SJCRH30 (cell line): ENCODE measurements around the gene ZACN. TPM values are rescaled to one million over a fixed set of nuclear protein-coding genes. Genes with fewer than 3 reads are reported as not detected.

Source experiments
- DNase-seq, 2 experiments: peaks; one replicate each; pipeline ENCODE4 v3.0.0-alpha.2; 2015 to 2020
- H3K27ac ChIP-seq: fragments of 250-450 bp; sonication (Bioruptor Pico); 2 replicates; pipeline ENCODE4 v1.5.1; 2020; ENCODE audit warnings: mild to moderate bottlenecking, moderate library complexity
- H3K27me3 ChIP-seq: fragments of 250-450 bp; sonication (Bioruptor Pico); 2 replicates; pipeline ENCODE4 v1.5.1; 2020; ENCODE audit warnings: mild to moderate bottlenecking, moderate library complexity
- H3K36me3 ChIP-seq: fragments of 250-450 bp; sonication (Bioruptor Pico); 2 replicates; pipeline ENCODE4 v1.5.1; 2020; ENCODE audit warnings: mild to moderate bottlenecking, moderate library complexity
- H3K4me1 ChIP-seq: fragments of 250-450 bp; sonication (Bioruptor Pico); 2 replicates; pipeline ENCODE4 v1.5.1; 2020; ENCODE audit warnings: mild to moderate bottlenecking, moderate library complexity
- H3K4me3 ChIP-seq: fragments of 250-450 bp; sonication (Bioruptor Pico); 2 replicates; pipeline ENCODE4 v1.5.1; 2020; ENCODE audit warnings: mild to moderate bottlenecking, moderate library complexity
- H3K9me3 ChIP-seq: fragments of 250-450 bp; sonication (Bioruptor Pico); replicated peaks from 2 replicates; pipeline ENCODE4 v1.5.1; 2020; ENCODE audit warnings: mild to moderate bottlenecking, moderate library complexity
- total RNA-seq: library from RNA; depleted of rRNA; stranded (reverse); fragments of >200 nt; shearing (Covaris generic); gene quantifications from 2 replicates; pipeline ENCODE4 v1.2.3, GENCODE V29; 2014

ZACN gene
- total RNA-seq, 1 experiment from 2014 or later, result 0.14 TPM

DNA sequence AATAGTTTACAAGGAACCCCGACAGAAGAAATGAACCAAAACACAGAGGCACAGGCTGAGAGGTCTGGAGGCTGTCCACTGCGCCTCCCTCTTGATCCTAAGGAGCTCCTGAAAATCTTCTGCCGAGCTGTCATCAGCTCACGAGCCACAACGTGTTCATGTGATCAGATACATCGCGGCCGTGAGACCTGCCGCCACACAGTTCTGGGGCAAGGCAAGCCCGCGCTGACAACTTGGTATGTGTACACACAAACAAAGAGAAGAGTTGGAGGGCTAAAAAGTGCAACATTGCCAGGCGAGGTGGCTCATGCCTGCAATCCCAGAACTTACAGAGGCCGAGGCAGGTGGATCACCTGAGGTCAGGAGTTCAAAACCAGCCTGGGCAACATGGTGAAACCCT, 17.0 kb downstream of the ZACN start:
- H3K36me3 ChIP-seq, result peaks cover 62% of the 10 kb centered on the region
- no peak for DNase-seq
- no peaks in the 10 kb centered on the region for H3K4me1 ChIP-seq
- H3K27me3 ChIP-seq, result no peaks in the 10 kb centered on the region
- no peaks in the 10 kb centered on the region for H3K9me3 ChIP-seq
- no peak overlapping the region for H3K4me3 ChIP-seq
- no peak overlapping the region for H3K27ac ChIP-seq

DNA sequence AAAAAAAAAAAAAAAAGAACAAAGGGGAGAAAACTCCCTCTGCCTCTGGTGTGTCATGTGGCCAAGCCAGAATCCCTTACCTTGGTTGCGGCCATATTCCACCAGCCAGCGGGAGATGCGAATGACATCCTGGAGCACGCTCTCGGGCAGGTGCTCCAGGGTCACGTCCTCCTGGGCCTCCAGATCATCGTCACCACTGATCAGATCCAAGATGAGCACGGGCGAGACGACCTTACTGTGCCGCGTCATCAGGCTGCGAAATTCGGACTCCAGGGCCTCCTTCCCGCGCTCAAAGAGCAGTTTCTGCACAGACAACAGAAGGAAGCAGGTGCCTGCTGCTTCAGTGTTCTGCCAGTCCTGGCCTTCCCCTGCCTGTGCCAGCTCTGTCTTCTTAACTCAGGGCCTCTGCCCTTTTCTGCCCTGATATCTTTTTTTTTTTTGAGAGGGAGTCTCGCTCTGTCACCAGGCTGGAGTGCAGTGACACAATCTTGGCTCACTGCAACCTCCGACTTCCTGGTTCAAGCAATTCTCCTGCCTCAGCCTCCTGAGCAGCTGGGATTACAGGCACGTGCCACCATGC, 18.8 kb downstream of the ZACN start:
- Histone ChIP-seq H3K9me3 (no peaks in the 10 kb centered on the region), H3K36me3 (peaks cover 61% of the 10 kb centered on the region), H3K4me1 (no peaks in the 10 kb centered on the region; the same call in 1 of the 2 replicates), H3K27me3 (no peaks in the 10 kb centered on the region), H3K4me3 (no peak overlapping the region), H3K27ac (no peak overlapping the region)
- no peak for DNase-seq

DNA sequence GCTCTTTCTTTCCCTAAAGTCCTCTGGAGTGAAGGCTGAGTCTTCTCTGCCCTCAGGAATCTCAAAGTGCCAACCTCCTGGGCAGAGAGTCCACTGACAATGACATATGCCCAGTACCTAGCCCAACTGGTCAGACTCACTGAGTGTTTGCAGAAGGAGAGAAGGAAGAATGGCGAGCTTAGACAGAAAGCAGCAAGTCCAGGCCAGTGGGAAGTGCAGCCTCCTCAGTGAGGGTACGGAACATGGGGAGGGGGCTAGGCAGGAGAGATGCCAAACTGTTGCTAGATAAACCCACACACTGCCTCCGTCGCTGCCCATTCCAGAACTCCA, 23.9 kb downstream of the ZACN start:
- peak overlapping the region; percentile 65 for H3K27ac ChIP-seq
- no peaks in the 10 kb centered on the region for H3K9me3 ChIP-seq
- peaks cover 25% of the 10 kb centered on the region for H3K4me1 ChIP-seq
- no peak for DNase-seq
- peaks cover 26% of the 10 kb centered on the region for H3K36me3 ChIP-seq
- H3K27me3 ChIP-seq, result no peaks in the 10 kb centered on the region
- H3K4me3 ChIP-seq, result peak overlapping the region; percentile 66

DNA sequence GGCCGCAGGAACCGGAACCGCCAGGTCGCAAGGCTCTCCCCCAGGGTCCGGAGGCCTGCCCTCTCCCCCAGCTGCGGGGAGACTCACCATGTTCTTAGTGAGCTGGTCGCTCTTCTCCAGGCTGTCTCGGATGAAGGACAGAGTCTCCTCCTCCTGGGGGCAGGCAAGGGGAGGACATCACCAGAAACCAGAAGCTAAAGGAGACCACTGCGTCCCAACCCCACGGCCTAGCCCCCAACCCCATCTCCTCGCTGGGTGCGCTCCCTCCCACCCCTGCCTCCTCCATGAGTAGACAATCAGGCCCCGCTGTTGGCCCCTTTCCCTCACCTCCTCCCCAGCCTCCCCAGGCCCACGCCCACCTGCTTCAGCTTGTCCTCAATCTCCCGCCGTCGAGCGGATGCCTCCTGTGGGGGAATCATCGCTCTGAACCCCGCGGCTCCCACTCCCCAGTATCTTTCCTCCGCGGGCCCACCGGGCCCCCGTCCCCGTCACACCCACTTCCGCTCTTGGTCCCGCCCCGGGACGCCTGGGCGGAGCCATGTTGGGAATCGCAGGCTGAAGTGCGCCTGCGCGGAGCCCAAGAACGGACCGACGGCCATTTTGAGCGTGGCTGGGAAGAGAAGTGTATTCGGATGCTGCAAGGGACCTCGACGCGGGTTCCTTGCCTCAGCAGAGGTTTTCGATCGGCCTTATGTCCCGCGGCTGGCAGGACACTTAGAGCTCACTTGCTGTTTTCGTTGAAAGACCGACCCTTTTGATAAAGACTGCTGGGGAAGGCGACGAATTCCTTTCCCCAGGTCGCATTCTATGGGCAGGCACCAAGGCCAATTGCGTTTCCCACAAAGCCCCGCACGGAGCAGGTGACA, 24.5 kb downstream of the ZACN start, which contains the start of gene EXOC7:
Gene EXOC7, minus strand, starts transcription at position 514 of the 866 bp plus-strand sequence. Its CDS starts 95 bp downstream, at position 419.
- DNase-seq, result peak; percentile 95 to 99
- Histone ChIP-seq H3K27me3 (no peaks in the 10 kb centered on the region), H3K36me3 (peaks cover 26% of the 10 kb centered on the region), H3K9me3 (no peaks in the 10 kb centered on the region), H3K4me3 (peak within 1 kb of the TSS; percentile 66), H3K27ac (peak within 1 kb of the TSS; percentile 65), H3K4me1 (peaks cover 25% of the 10 kb centered on the region)

DNA sequence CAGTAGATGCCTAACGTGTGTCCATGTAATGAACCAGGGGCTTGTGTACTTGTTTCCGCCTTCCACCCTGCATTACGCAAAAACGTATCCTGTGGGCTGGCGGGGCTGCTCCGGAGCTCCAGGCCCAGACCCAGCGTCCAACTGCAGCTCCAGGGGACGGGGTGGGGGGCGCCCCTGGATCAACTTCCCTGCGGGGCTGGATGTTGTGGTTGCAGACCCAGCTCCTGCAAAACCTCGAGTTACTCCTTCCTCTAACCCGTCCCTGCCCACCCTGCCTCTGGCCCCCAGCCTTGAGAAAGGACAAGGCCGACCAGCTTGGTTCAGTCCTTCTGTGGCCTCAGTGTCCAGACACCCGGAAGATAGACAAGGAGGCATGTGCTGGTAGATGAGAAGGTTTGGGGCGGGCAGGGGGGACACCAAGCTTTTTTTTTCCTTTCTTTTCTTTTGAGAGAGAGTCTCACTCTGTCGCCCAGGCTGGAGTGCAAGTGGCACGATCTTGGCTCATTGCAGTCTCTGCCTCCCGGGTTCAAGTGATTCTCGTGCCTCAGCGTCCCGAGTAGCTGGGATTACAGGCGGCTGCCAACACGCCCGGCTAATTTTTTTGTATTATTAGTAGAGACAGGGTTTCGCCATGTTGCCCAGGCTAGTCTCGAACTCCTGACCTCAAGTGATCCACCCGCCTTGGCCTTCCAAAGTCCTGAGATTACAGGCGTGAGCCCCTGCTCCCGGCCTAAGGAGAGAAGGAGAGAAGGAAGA, 25.3 kb downstream of the ZACN start:
- H3K9me3 ChIP-seq, result no peaks in the 10 kb centered on the region

DNA sequence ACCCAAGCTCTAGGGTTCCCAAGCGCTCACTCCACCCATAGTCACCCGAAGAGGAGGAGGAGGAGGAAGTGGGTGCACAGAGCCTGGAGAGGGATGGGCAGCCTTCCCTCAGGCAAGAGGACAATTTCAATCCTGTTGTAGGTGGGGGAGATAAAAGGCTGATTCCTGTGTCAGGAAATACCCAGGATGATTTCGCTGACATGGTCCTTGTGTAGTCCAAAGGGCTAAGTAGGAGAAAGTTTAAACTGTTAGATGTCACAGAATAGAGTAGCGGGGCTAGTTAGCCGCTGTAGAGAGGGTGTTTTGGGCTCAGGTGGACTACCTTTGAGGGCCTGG, 25.9 kb downstream of the ZACN start:
- no peaks in the 10 kb centered on the region for H3K27me3 ChIP-seq
- H3K4me3 ChIP-seq, result no peak overlapping the region
- no peaks in the 10 kb centered on the region for H3K9me3 ChIP-seq
- peaks cover 14% of the 10 kb centered on the region for H3K36me3 ChIP-seq
- H3K27ac ChIP-seq, result no peak overlapping the region
- peaks cover 25% of the 10 kb centered on the region for H3K4me1 ChIP-seq
- no peak for DNase-seq

More for the DNA sequence above, 25.3 kb downstream of the ZACN start:
- Histone ChIP-seq H3K36me3 (peaks cover 19% of the 10 kb centered on the region), H3K27me3 (no peaks in the 10 kb centered on the region), H3K27ac (peak overlapping the region; percentile 65), H3K4me1 (peaks cover 25% of the 10 kb centered on the region), H3K4me3 (peak overlapping the region; percentile 66)
- no peak for DNase-seq

DNA sequence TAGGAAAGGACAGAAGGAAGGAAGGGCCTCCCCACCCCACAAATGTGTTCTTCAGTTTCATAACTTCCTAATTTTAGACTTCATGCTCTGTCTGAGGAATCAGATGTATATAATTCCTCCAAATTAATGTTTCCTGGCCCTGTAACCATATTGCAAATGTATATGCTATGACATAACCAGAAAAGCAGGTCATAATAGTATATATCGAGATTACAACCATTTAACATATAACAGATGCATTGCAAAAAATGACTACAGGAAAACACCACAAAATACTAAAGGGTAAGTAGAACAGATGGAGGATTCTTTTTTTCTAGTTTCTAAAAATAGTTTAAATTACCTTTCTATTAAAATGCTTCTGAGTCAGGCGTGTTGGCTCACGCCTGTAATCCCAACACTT, 27.7 kb downstream of the ZACN start:
- H3K27me3 ChIP-seq, result no peaks in the 10 kb centered on the region
- no peak overlapping the region for H3K4me3 ChIP-seq
- H3K4me1 ChIP-seq, result peaks cover 25% of the 10 kb centered on the region
- no peaks in the 10 kb centered on the region for H3K36me3 ChIP-seq
- H3K27ac ChIP-seq, result peak overlapping the region; percentile 68
- DNase-seq, result peak in 1 of 2 experiments; percentile 45
- H3K9me3 ChIP-seq, result no peaks in the 10 kb centered on the region

DNA sequence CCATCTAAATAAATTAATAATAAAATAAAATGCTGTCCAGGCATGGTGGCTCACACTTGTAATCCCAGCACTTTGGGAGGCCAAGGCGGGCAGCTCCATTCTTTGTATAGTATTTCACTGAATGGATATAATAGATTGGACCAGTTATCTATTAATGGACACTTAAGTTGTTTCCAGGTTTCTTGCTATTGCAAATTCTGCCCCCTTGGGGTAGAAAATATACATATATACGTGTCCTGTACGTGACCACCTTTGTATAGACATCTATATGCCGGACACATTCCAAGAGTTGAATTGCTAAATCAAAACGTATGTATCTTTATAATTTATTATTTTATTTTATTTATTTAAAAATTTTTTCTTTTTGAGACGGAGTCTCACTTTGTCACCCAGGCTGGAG, 28.5 kb downstream of the ZACN start:
- Histone ChIP-seq H3K4me1 (peaks cover 25% of the 10 kb centered on the region), H3K4me3 (no peak overlapping the region), H3K9me3 (no peaks in the 10 kb centered on the region), H3K27ac (no peak overlapping the region; the same call in 1 of the 2 replicates), H3K36me3 (no peaks in the 10 kb centered on the region), H3K27me3 (no peaks in the 10 kb centered on the region)
- peak in 1 of 2 experiments; percentile 51 for DNase-seq

DNA sequence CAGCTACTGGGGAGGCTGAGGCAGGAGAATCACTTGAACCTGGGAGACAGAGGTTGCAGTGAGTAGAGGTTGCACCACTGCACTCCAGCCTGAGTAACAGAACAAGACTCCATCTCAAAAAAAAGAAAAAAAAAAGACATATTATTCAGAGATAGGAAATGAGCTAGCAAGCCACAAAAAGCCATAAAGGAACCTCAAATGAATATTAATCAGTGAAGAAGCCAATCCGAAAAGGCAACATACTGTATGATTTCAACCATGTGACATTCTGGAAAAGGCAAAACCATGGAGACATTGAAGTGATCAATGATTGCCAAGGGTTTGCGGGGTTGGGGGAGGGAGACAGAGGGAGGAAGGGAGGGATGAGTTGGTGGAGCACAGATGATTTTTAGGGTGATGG, 33.0 kb downstream of the ZACN start:
- DNase-seq, result no peak
- H3K27ac ChIP-seq, result no peak overlapping the region
- H3K36me3 ChIP-seq, result no peaks in the 10 kb centered on the region
- no peaks in the 10 kb centered on the region for H3K27me3 ChIP-seq
- peaks cover 6% of the 10 kb centered on the region for H3K4me1 ChIP-seq
- no peaks in the 10 kb centered on the region for H3K9me3 ChIP-seq
- no peak overlapping the region for H3K4me3 ChIP-seq

DNA sequence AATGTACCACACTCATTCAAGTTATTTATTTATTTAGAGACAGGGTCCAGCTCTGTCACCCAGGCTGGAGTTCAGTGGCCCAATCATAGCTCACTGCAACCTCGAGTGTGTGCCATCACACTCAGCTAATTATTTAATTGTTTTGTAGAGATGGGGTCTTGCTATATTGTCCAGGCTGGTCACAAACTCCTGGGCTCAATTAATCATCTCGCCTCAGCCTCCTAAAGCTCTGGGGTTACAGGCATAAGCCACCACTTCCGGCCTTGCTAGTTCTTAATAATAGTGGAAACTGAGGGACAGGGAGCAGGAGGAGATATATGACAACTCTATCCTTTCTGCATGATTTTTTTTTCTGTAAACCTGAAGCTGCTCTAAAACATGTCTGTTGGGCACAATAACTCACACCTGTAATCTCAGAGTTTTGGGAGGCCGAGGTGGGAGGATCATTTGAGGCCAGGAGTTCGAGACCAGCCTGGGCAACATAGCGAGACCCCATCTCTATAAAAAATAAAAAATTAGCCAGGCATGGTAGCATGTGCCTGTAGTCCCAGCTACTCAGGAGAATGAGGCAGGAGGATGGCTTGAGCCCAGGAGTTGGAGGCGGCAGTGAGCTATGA, 36.3 kb downstream of the ZACN start:
- no peak overlapping the region for H3K27ac ChIP-seq
- H3K4me1 ChIP-seq, result peaks cover 9% of the 10 kb centered on the region; the same call in 1 of the 2 replicates
- no peak overlapping the region for H3K4me3 ChIP-seq
- no peak for DNase-seq
- H3K9me3 ChIP-seq, result no peaks in the 10 kb centered on the region
- 0 out of 2 replicates have a peak, but pooled peaks cover under 1% of the 10 kb centered on the region for H3K27me3 ChIP-seq
- H3K36me3 ChIP-seq, result no peaks in the 10 kb centered on the region

DNA sequence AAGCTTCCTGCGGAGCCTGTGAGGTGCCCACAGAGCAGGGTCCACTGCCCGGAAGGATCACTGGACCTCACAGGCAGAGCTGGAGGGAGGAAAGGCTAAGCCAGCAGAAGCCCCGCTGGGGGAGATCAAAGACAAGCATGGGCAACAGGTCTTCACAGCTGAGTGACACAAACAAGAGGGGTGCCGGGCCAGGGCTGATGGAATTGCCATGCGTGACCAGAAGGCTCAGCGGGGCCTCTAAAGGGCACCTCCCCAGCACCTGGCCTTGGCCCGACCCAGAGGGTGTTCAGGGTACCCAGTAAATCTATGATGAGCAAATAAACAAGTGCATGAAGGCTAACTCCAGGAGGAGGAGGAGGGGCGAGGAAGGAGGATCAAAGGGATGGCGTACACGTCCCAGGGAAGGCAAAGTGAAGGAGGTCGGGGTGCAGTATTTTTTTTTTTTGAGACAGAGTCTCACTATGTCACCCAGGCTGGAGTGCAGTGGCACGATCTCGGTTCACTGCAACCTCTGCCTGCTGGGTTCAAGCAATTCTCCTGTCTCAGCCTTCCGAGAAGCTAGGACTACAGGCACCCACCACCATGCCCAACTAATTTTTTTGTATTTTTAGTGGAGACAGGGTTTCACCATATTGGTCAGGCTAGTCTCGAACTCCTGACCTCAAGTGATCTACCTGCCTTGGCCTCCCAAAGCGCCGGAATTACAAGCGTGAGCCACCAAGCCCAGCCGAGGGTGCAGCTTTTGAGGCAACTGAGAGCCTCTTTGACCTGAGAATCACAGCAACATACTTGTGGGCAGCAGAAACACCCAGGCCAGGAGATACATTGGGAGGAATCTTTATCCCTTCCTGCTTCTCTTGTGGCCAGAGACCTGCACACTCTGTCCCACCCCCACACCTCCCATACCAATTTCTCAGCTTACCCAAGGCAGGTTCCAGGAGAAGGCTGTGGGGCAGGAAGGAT, 40.7 kb downstream of the ZACN start:
- peak; percentile 65 to 66 for DNase-seq
- H3K27ac ChIP-seq, result no peak overlapping the region
- no peaks in the 10 kb centered on the region for H3K36me3 ChIP-seq
- no peaks in the 10 kb centered on the region for H3K9me3 ChIP-seq
- peaks cover 10% of the 10 kb centered on the region; the same call in 1 of the 2 replicates for H3K4me1 ChIP-seq
- peaks cover 2% of the 10 kb centered on the region; the same call in 1 of the 2 replicates for H3K27me3 ChIP-seq
- no peak overlapping the region for H3K4me3 ChIP-seq

DNA sequence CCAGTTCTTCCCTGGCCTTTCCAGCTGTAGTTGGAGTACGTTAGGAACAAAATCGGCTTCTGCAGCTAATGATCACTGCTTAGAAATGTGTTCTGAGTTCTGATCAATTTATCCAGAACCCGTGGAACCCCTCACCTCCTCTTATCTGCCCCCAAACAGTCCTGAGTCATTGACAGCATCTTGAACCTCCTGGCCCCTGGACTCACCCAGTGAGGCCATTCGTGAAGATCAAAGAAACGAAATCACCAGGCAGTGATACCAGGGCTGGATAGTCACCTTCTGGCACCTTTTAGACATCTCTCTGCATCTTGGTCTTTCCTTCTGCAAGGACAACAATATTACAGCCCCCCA, 41.7 kb downstream of the ZACN start:
- no peak overlapping the region for H3K27ac ChIP-seq
- no peaks in the 10 kb centered on the region for H3K9me3 ChIP-seq

DNA sequence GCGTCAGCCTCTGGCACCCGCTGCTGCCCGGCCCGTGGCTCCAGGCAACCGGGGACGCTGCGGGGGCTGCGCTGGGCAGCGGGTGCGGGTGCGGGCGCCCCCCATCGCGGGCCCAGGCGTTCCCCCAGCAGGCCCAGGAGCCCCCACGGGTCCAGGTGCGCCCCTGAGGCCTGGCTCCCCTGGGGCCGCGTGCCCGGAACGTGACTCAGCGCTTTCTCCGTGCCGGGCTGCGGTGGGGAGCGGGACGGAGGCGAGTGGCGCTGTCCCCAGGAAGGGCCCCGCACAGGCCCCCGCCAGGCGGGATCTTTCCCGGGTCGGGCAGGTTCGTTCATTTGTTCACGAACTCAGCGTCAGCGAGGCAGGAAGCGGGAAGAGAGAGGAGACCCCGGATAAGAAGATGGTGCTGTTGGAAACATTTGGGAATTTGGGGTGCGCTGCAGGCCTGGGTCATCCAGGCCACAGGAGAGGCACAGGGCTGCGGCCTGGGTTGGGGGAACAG, 43.0 kb downstream of the ZACN start:
- H3K27me3 ChIP-seq, result peaks cover 2% of the 10 kb centered on the region; the same call in 1 of the 2 replicates
- no peak overlapping the region for H3K27ac ChIP-seq
- no peak for DNase-seq
- no peaks in the 10 kb centered on the region for H3K36me3 ChIP-seq
- peaks cover 10% of the 10 kb centered on the region; the same call in 1 of the 2 replicates for H3K4me1 ChIP-seq
- no peak overlapping the region for H3K4me3 ChIP-seq
- H3K9me3 ChIP-seq, result no peaks in the 10 kb centered on the region

More for the DNA sequence above, 41.7 kb downstream of the ZACN start:
- H3K4me3 ChIP-seq, result no peak overlapping the region
- no peaks in the 10 kb centered on the region for H3K36me3 ChIP-seq
- H3K4me1 ChIP-seq, result peaks cover 10% of the 10 kb centered on the region; the same call in 1 of the 2 replicates
- peaks cover 2% of the 10 kb centered on the region; the same call in 1 of the 2 replicates for H3K27me3 ChIP-seq
- no peak for DNase-seq
